Osteoblast (primary cell): Measurements from ENCODE around the gene MARCOL. TPM values are rescaled to one million over a fixed set of nuclear protein-coding genes. Genes with fewer than 3 reads are reported as not detected.
A peak's percentile ranks its signal among the peaks of the same experiment; 100 is the strongest.

Source experiments
- DNase-seq: peaks from one replicate; pipeline ENCODE4 v3.0.0; 2011; ENCODE audit warnings: low spot score, mixed read lengths; ENCODE audit not compliant: insufficient read length; ENCODE audit errors: missing footprints
- H2AFZ ChIP-seq: 2 replicates; pipeline ENCODE4 v1.6.0; 2011; ENCODE audit warnings: mild to moderate bottlenecking, low read length
- H3K27ac ChIP-seq: 2 replicates; pipeline ENCODE4 v1.5.1; 2011; ENCODE audit warnings: mild to moderate bottlenecking, low read depth, low read length, moderate library complexity
- H3K27me3 ChIP-seq: 2 replicates; pipeline ENCODE4 v1.6.0; 2012; ENCODE audit warnings: mild to moderate bottlenecking, control low read depth, inconsistent platforms, low read length, moderate library complexity; ENCODE audit not compliant: insufficient read depth
- H3K36me3 ChIP-seq: 2 replicates; pipeline ENCODE4 v1.5.1; 2011; ENCODE audit warnings: mild to moderate bottlenecking, low read length, control low read depth, moderate library complexity; ENCODE audit not compliant: insufficient read depth
- H3K4me1 ChIP-seq: 2 replicates; pipeline ENCODE4 v1.5.1; 2011; ENCODE audit warnings: mild to moderate bottlenecking, low read length, control low read depth, moderate library complexity; ENCODE audit not compliant: insufficient read depth
- H3K4me2 ChIP-seq: 2 replicates; pipeline ENCODE4 v1.6.0; 2011; ENCODE audit warnings: mild to moderate bottlenecking, low read length; ENCODE audit not compliant: insufficient read depth
- H3K4me3 ChIP-seq: fragments of 200-600 bp; sonication (generic); 3 replicates; pipeline ENCODE4 v1.5.1; 2012; ENCODE audit warnings: mild to moderate bottlenecking, low read length, inconsistent platforms; ENCODE audit not compliant: insufficient read depth
- H3K79me2 ChIP-seq: 2 replicates; pipeline ENCODE4 v1.6.0; 2012; ENCODE audit warnings: mild to moderate bottlenecking, low read length, control low read depth, inconsistent platforms; ENCODE audit not compliant: insufficient read depth
- H3K9me3 ChIP-seq: 2 replicates; pipeline ENCODE4 v1.5.1; 2011; ENCODE audit warnings: low read depth, low read length, control low read depth
- H4K20me1 ChIP-seq: 2 replicates; pipeline ENCODE4 v1.6.0; 2012; ENCODE audit warnings: mild to moderate bottlenecking, low read length, control low read depth; ENCODE audit not compliant: insufficient read depth
- CTCF ChIP-seq: IDR thresholded peaks from 2 replicates; pipeline ENCODE4 v1.5.1; 2011; ENCODE audit warnings: mild to moderate bottlenecking, low read depth, low read length, moderate library complexity; ENCODE audit errors: extremely low read depth
- small RNA-seq: library from RNA; depleted of rRNA; stranded (forward); fragments of <200 nt; gene quantifications from one replicate; pipeline ENCODE3, GENCODE V24; 2012
- total RNA-seq: library from RNA; depleted of rRNA; stranded (reverse); fragments of >200 nt; gene quantifications from 2 replicates; pipeline ENCODE4 v1.2.3, GENCODE V29; 2012

Gene MARCOL
- total RNA-seq, 1 donor, result not detected

DNA sequence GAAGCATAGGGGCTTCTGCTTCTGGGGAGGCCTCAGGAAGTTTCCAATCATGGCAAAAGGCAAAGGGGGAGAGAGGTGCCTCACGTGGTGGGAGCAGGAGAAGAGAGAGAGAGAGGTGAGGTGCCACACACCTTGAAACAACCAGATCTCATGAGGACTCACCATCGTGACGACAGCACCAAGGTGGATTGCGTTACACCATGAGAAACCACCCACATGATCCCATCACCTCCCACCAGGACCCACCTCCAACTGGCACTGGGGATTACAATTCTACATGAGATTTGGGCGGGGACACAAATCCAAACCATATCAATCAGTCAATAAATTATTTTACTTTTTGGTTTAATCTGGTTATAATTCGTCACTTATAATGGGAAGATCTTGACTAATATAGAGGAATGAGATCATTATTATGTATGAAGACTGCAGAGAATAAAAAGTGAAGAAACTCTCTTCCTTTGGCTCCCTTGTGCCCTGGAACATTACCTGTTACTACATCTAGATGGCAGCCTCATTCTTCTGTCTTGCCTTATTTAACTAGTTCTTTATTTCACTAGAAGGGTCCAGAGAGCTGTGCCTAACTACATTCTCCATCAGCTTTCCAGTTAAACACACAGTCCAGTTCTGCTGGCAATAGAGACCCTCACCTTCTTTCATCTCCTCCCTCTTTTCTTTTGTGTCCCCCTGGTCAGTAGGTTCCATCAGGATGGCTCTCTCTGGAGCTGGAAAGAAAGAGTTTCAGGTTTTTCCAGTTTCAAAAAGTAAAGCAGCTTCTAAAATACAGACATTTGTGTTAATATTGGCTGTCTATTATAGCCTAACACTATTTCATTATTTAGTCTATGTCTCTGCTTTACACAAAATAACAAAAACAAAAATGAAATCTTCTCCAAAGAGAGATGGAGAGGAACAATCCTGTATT lies 52.2 kb downstream of the MARCOL start:
- no peaks in the 10 kb centered on the region for H3K4me1 ChIP-seq
- no peaks in the 10 kb centered on the region for H4K20me1 ChIP-seq
- H3K4me3 ChIP-seq, result no peak overlapping the region
- no peaks in the 10 kb centered on the region for H3K9me3 ChIP-seq
- DNase-seq, result peak; percentile 57
- peak; percentile 33 for TF ChIP-seq CTCF
- H3K79me2 ChIP-seq, result no peaks in the 10 kb centered on the region
- no peak overlapping the region for H3K4me2 ChIP-seq
- no peaks in the 10 kb centered on the region for H3K27me3 ChIP-seq
- no peaks in the 10 kb centered on the region for H3K36me3 ChIP-seq
- no peak overlapping the region for H2AFZ ChIP-seq
- H3K27ac ChIP-seq, result no peak overlapping the region

Small RNA genes lying within 50 kb of the gene (small RNA-seq; reads per million reads assigned to genes)
- gene HMGN1P16, result not detected

Other genes starting within 250 kb of the MARCOL start
- not detected in 2 replicates for gene SPINK5, start 174.5 kb upstream of the MARCOL start, total RNA-seq
- not detected in 2 replicates for gene SPINK14, start 70.0 kb upstream of the MARCOL start, total RNA-seq
- gene SPINK6, start 35.5 kb upstream of the MARCOL start, total RNA-seq, result not detected in 2 replicates
- not detected in 2 replicates for gene SPINK13, start 30.3 kb downstream of the MARCOL start, total RNA-seq
- gene SPINK7, start 73.9 kb downstream of the MARCOL start, total RNA-seq, result not detected in 2 replicates
- gene SPINK9, start 97.0 kb downstream of the MARCOL start, total RNA-seq, result not detected in 2 replicates
- 69.8 and 80.7 TPM in 2 replicates for gene FBXO38, start 145.4 kb downstream of the MARCOL start, total RNA-seq